ENCODE measurements around the gene STARD13.

- TF ChIP-seq EZH2 (IDR thresholded peaks at IDR 0.05; ENCODE audit: low read length): no peak
- TF ChIP-seq, protein P1, sequence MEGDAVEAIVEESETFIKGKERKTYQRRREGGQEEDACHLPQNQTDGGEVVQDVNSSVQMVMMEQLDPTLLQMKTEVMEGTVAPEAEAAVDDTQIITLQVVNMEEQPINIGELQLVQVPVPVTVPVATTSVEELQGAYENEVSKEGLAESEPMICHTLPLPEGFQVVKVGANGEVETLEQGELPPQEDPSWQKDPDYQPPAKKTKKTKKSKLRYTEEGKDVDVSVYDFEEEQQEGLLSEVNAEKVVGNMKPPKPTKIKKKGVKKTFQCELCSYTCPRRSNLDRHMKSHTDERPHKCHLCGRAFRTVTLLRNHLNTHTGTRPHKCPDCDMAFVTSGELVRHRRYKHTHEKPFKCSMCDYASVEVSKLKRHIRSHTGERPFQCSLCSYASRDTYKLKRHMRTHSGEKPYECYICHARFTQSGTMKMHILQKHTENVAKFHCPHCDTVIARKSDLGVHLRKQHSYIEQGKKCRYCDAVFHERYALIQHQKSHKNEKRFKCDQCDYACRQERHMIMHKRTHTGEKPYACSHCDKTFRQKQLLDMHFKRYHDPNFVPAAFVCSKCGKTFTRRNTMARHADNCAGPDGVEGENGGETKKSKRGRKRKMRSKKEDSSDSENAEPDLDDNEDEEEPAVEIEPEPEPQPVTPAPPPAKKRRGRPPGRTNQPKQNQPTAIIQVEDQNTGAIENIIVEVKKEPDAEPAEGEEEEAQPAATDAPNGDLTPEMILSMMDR (optimal IDR thresholded peaks at IDR 0.05 in 1 of 3, IDR thresholded peaks at IDR 0.05 in 1 of 3, conservative IDR thresholded peaks at IDR 0.05 in 1 of 3; ENCODE audit: extremely low read depth in 1 of 3, insufficient read depth in 2 of 3, low read length in 3 of 3): no peak
These were observed 119.8 kb downstream of the STARD13 start for GRCh38 chr13:33165787-33166186.
